Astrocyte (in vitro differentiated cells and primary cell): ENCODE results near the gene F10. TPM values are rescaled to one million over a fixed set of nuclear protein-coding genes. Genes with fewer than 3 reads are reported as not detected.

ENCODE experiments used
- DNase-seq: peaks from one replicate; pipeline ENCODE4 v3.0.0-alpha.2; 2010; ENCODE audit warnings: low read depth
- FAIRE-seq: peaks from 2 replicates; lab custom pipeline; 2011; peaks lifted over from hg19 to GRCh38; lab: Jason Lieb, UNC
- H2AFZ ChIP-seq: 2 replicates; pipeline ENCODE4 v1.6.0; 2012; ENCODE audit warnings: low read depth, low read length, inconsistent platforms
- H3K27ac ChIP-seq: 2 replicates; pipeline ENCODE4 v1.5.1; 2011; ENCODE audit warnings: low read depth, low read length, inconsistent platforms
- H3K27me3 ChIP-seq: 2 replicates; pipeline ENCODE4 v1.6.0; 2011; ENCODE audit warnings: low read length, inconsistent platforms; ENCODE audit not compliant: insufficient read depth
- H3K36me3 ChIP-seq: 2 replicates; pipeline ENCODE4 v1.5.1; 2011; ENCODE audit warnings: low read length, inconsistent platforms; ENCODE audit not compliant: insufficient read depth
- H3K4me1 ChIP-seq: 2 replicates; pipeline ENCODE4 v1.5.1; 2011; ENCODE audit warnings: low read length, inconsistent platforms; ENCODE audit not compliant: insufficient read depth
- H3K4me2 ChIP-seq: 2 replicates; pipeline ENCODE4 v1.6.0; 2012; ENCODE audit warnings: low read length, inconsistent platforms
- H3K4me3 ChIP-seq: 2 replicates; pipeline ENCODE4 v1.5.1; 2011; ENCODE audit warnings: low read depth, mild to moderate bottlenecking, low read length, inconsistent platforms; ENCODE audit not compliant: insufficient read depth
- H3K79me2 ChIP-seq: 2 replicates; pipeline ENCODE4 v1.6.0; 2012; ENCODE audit warnings: mild to moderate bottlenecking, low read length, inconsistent platforms; ENCODE audit not compliant: insufficient read depth
- H3K9ac ChIP-seq: 2 replicates; pipeline ENCODE4 v1.6.0; 2012; ENCODE audit warnings: mild to moderate bottlenecking, low read length, inconsistent platforms
- H3K9me3 ChIP-seq: 2 replicates; pipeline ENCODE4 v1.5.1; 2012; ENCODE audit warnings: low read depth, mild to moderate bottlenecking, low read length, inconsistent platforms; ENCODE audit not compliant: insufficient read depth
- H4K20me1 ChIP-seq: 2 replicates; pipeline ENCODE4 v1.6.0; 2012; ENCODE audit warnings: low read length, inconsistent platforms; ENCODE audit not compliant: insufficient read depth
- H3K27ac Mint-ChIP-seq: one replicate; pipeline ENCODE4 v1.8.0; 2021; ENCODE audit warnings: mild to moderate bottlenecking, mixed read lengths; ENCODE audit not compliant: unreplicated experiment
- H3K27me3 Mint-ChIP-seq: one replicate; pipeline ENCODE4 v1.8.0; 2021; ENCODE audit warnings: low read depth, mixed read lengths; ENCODE audit not compliant: unreplicated experiment
- H3K36me3 Mint-ChIP-seq: one replicate; pipeline ENCODE4 v1.8.0; 2021; ENCODE audit warnings: low read depth, mixed read lengths; ENCODE audit not compliant: unreplicated experiment
- H3K4me1 Mint-ChIP-seq: one replicate; pipeline ENCODE4 v1.8.0; 2021; ENCODE audit warnings: low read depth, mixed read lengths; ENCODE audit not compliant: unreplicated experiment
- H3K4me3 Mint-ChIP-seq: one replicate; pipeline ENCODE4 v1.8.0; 2021; ENCODE audit warnings: mild to moderate bottlenecking, moderate library complexity, mixed read lengths; ENCODE audit not compliant: unreplicated experiment
- H3K9me3 Mint-ChIP-seq: one replicate; pipeline ENCODE4 v1.8.0; 2021; ENCODE audit warnings: mild to moderate bottlenecking, mixed read lengths; ENCODE audit not compliant: unreplicated experiment
- EZH2 ChIP-seq: IDR thresholded peaks from 2 replicates; pipeline ENCODE4 v1.6.1; 2012; ENCODE audit warnings: mild to moderate bottlenecking, low read length, inconsistent platforms; ENCODE audit not compliant: insufficient read depth
- total RNA-seq: library from RNA; stranded (reverse); gene quantifications from 2 replicates; pipeline ENCODE4 v1.2.1, GENCODE V29; 2021
- TF ChIP-seq, protein P1 (sequence below): IDR thresholded peaks from 2 replicates; pipeline ENCODE4 v1.5.1; 2011; ENCODE audit warnings: low read depth, mild to moderate bottlenecking, inconsistent platforms, low read length, moderate library complexity; ENCODE audit not compliant: insufficient read depth

Gene F10
- total RNA-seq, 1 donor from 2014 or later = 0.45 TPM

DNA sequence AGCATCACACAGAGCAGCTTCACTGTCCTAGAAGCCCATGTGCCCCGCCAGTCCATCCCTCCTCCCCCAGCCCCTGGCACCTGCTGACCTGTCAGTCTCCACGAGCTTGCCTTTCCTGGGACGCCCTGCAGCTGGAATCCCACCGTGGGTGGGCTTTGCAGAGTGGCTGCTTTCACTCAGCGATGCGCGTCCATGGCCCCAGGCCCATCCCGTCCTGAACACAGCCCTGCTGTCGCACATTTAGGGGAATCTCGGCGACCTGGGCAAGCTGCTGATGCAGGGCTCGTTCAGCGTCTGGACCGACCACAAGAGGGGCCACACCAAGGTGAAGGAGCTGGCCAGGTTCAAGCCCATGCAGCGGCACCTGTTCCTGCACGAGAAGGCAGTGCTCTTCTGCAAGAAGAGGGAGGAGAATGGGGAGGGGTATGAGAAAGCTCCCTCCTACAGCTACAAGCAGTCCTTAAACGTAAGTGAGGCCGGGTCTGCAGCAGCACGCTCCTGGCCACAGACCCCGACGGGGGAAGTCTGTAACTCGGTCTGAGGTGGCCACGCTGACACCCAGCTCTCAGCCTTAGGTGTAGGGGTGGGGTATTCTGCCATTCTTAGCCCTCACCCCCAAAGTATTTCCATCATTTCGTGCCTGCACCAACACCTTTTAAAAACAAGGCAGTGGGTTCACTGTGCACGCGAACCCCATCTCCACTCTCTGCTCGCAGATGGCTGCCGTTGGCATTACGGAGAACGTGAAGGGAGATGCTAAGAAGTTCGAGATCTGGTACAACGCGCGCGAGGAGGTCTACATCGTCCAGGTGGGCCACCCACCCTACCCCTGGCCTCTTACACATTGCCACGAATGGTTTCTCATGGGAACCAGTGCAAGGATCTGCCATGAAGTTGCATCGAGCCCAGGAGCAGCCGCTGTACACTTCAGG lies 35.3 kb upstream of the F10 start:
- no peaks in the 10 kb centered on the region for H3K9me3 Mint-ChIP-seq
- H3K4me3 Mint-ChIP-seq = no peak overlapping the region
- Histone ChIP-seq H3K4me1 (no peaks in the 10 kb centered on the region), H3K9me3 (no peaks in the 10 kb centered on the region), H3K27ac (no peak overlapping the region), H3K27me3 (no peaks in the 10 kb centered on the region), H3K4me3 (no peak overlapping the region), H3K9ac (no peak overlapping the region), H4K20me1 (no peaks in the 10 kb centered on the region), H2AFZ (no peak overlapping the region), H3K79me2 (no peaks in the 10 kb centered on the region), H3K4me2 (no peak overlapping the region), H3K36me3 (no peaks in the 10 kb centered on the region)
- DNase-seq = no peak
- peaks cover 41% of the 10 kb centered on the region for H3K27me3 Mint-ChIP-seq
- H3K36me3 Mint-ChIP-seq = no peaks in the 10 kb centered on the region
- TF ChIP-seq, protein P1, sequence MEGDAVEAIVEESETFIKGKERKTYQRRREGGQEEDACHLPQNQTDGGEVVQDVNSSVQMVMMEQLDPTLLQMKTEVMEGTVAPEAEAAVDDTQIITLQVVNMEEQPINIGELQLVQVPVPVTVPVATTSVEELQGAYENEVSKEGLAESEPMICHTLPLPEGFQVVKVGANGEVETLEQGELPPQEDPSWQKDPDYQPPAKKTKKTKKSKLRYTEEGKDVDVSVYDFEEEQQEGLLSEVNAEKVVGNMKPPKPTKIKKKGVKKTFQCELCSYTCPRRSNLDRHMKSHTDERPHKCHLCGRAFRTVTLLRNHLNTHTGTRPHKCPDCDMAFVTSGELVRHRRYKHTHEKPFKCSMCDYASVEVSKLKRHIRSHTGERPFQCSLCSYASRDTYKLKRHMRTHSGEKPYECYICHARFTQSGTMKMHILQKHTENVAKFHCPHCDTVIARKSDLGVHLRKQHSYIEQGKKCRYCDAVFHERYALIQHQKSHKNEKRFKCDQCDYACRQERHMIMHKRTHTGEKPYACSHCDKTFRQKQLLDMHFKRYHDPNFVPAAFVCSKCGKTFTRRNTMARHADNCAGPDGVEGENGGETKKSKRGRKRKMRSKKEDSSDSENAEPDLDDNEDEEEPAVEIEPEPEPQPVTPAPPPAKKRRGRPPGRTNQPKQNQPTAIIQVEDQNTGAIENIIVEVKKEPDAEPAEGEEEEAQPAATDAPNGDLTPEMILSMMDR = no peak
- no peak for TF ChIP-seq EZH2
- no peak overlapping the region for H3K27ac Mint-ChIP-seq
- FAIRE-seq = no peak
- no peaks in the 10 kb centered on the region for H3K4me1 Mint-ChIP-seq

DNA sequence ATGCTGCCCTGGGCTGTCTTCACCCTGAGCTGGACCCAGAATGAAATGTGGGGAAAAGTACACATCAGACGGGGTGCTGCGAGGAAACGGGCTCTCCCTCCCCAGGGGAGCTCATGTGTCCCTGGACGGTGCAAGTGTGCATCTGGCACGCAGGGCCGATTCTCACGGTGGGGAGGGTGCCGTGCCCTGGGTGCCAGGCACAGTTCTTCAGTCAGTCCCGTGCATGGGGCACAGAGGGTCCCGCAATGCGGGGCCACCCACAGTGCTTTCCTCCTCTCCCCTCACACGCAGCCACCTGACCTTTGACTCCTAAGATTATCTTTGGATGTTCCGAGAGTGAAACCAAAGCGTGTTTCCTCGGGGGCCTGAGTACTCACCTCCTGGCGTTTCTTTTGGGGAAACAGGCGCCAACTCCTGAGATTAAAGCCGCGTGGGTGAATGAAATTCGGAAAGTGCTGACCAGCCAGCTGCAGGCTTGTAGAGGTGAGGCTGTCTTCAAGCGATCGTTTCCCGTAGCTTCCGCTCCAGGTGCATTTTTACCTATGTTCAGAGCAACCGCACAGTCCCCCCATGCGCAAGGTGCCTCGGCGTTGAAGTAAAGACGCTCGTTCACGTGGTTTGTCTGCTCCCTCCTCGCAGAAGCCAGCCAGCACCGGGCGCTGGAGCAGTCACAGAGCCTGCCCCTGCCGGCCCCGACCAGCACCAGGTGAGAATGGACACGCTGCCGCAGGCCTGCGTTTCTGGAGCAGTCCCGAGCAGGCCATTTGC lies 34.5 kb upstream of the F10 start:
- Histone ChIP-seq H3K4me1 (no peaks in the 10 kb centered on the region), H3K27ac (no peak overlapping the region), H4K20me1 (no peaks in the 10 kb centered on the region), H3K9me3 (no peaks in the 10 kb centered on the region), H2AFZ (no peak overlapping the region), H3K9ac (no peak overlapping the region), H3K4me3 (no peak overlapping the region), H3K36me3 (no peaks in the 10 kb centered on the region), H3K79me2 (no peaks in the 10 kb centered on the region), H3K27me3 (no peaks in the 10 kb centered on the region), H3K4me2 (no peak overlapping the region)
- Mint-ChIP-seq H3K27ac (no peak overlapping the region), H3K9me3 (no peaks in the 10 kb centered on the region), H3K4me1 (no peaks in the 10 kb centered on the region), H3K36me3 (no peaks in the 10 kb centered on the region), H3K27me3 (peaks cover 41% of the 10 kb centered on the region), H3K4me3 (no peak overlapping the region)
- DNase-seq (no peak), FAIRE-seq (no peak)
- TF ChIP-seq, protein P1 = no peak
